ENCODE data around the gene LRIT2.
A peak's percentile ranks its signal among the peaks of the same experiment; 100 is the strongest.
"Not testable (repeated sequence)": the region's sequence is repeated elsewhere in the genome, so short reads cannot be mapped to it uniquely, and the experiment has no call there.

The LRIT2 gene

GRCh38 chr10:84204610-84205009 lies 20.7 kb downstream of the LRIT2 start:
- no peak for DNase-seq

GRCh38 chr10:84204122-84204521 lies 21.2 kb downstream of the LRIT2 start:
- no peak for DNase-seq

GRCh38 chr10:84202349-84202748 lies 23.0 kb downstream of the LRIT2 start:
- DNase-seq: no peak

- DNase-seq: no peak
Measured at GRCh38 chr10:84201682-84202081, 23.7 kb downstream of the LRIT2 start.

GRCh38 chr10:84201244-84201606 lies 24.1 kb downstream of the LRIT2 start:
- DNase-seq: no peak

GRCh38 chr10:84200537-84201243 lies 24.7 kb downstream of the LRIT2 start:
- no peak for DNase-seq

GRCh38 chr10:84198206-84198915 lies 27.0 kb downstream of the LRIT2 start:
- DNase-seq: no peak

GRCh38 chr10:84197643-84198042 lies 27.7 kb downstream of the LRIT2 start:
- no peak for DNase-seq

- DNase-seq: no peak
Measured at GRCh38 chr10:84196941-84197340, 28.4 kb downstream of the LRIT2 start.

GRCh38 chr10:84196083-84196482 lies 29.3 kb downstream of the LRIT2 start:
- no peak for DNase-seq

- no peak for DNase-seq
Measured at GRCh38 chr10:84195044-84195830, 30.1 kb downstream of the LRIT2 start.

GRCh38 chr10:84194424-84195043 lies 30.8 kb downstream of the LRIT2 start, which contains the start of gene CDHR1:
Gene CDHR1, plus strand, starts transcription at chr10:84194537. Its CDS starts 224 bp downstream, at chr10:84194761.
- DNase-seq: peak; percentile 26

- DNase-seq: no peak
Measured at GRCh38 chr10:84193846-84194423, 31.4 kb downstream of the LRIT2 start.

GRCh38 chr10:84193327-84193726 lies 32.0 kb downstream of the LRIT2 start:
- no peak for DNase-seq

GRCh38 chr10:84191106-84191505 lies 34.2 kb downstream of the LRIT2 start:
- no peak for DNase-seq

GRCh38 chr10:84190621-84191020 lies 34.7 kb downstream of the LRIT2 start:
- no peak for DNase-seq

- no peak for DNase-seq
Measured at GRCh38 chr10:84188815-84189214, 36.5 kb downstream of the LRIT2 start.

- DNase-seq: peak; percentile 30
Measured at GRCh38 chr10:84185526-84186175, 39.7 kb downstream of the LRIT2 start.

- no peak for DNase-seq
Measured at GRCh38 chr10:84184517-84184916, 40.8 kb downstream of the LRIT2 start.

GRCh38 chr10:84181631-84182030 lies 43.7 kb downstream of the LRIT2 start:
- no peak for DNase-seq

- not testable (repeated sequence) for DNase-seq
Measured at GRCh38 chr10:84180386-84180785, 45.0 kb downstream of the LRIT2 start.

GRCh38 chr10:84179059-84179710 lies 46.2 kb downstream of the LRIT2 start:
- peak; percentile 96 for DNase-seq

Measured in NCI-H1694 treated with DMSO at 0.1 percent for 48 hours (cell line).